Measurements from ENCODE around the gene TSPEAR.

Gene TSPEAR

GRCh38 chr21:44483288-44484237, 227.8 kb downstream of the TSPEAR start:
- DNase-seq (ENCODE audit: low read depth), result no peak

GRCh38 chr21:44482581-44483287, 228.6 kb downstream of the TSPEAR start:
- DNase-seq (ENCODE audit: low read depth), result no peak

- no peak for DNase-seq (ENCODE audit: low read depth)
These were observed 230.9 kb downstream of the TSPEAR start for GRCh38 chr21:44480200-44481053.

- DNase-seq (ENCODE audit: low read depth), result peak; percentile 5
These were observed 231.7 kb downstream of the TSPEAR start for GRCh38 chr21:44479556-44480199.

- no peak for DNase-seq (ENCODE audit: low read depth)
These were observed 232.6 kb downstream of the TSPEAR start for GRCh38 chr21:44478801-44479167.

- DNase-seq (ENCODE audit: low read depth), result no peak
These were observed 233.1 kb downstream of the TSPEAR start for GRCh38 chr21:44478124-44478800.

GRCh38 chr21:44477712-44478111, 233.7 kb downstream of the TSPEAR start:
- no peak for DNase-seq (ENCODE audit: low read depth)

GRCh38 chr21:44477131-44477530, 234.2 kb downstream of the TSPEAR start:
- DNase-seq (ENCODE audit: low read depth), result no peak

- DNase-seq (ENCODE audit: low read depth), result no peak
These were observed 236.0 kb downstream of the TSPEAR start for GRCh38 chr21:44475266-44475845.

- DNase-seq (ENCODE audit: low read depth), result no peak
These were observed 237.3 kb downstream of the TSPEAR start for GRCh38 chr21:44473915-44474555.

- DNase-seq (ENCODE audit: low read depth), result no peak
These were observed 239.4 kb downstream of the TSPEAR start for GRCh38 chr21:44471996-44472395.

GRCh38 chr21:44471341-44471740, 240.0 kb downstream of the TSPEAR start:
- DNase-seq (ENCODE audit: low read depth), result no peak

GRCh38 chr21:44467859-44468195, 243.5 kb downstream of the TSPEAR start:
- no peak for DNase-seq (ENCODE audit: low read depth)

- no peak for DNase-seq (ENCODE audit: low read depth)
These were observed 244.1 kb downstream of the TSPEAR start for GRCh38 chr21:44466996-44467858.

- no peak for DNase-seq (ENCODE audit: low read depth)
These were observed 244.9 kb downstream of the TSPEAR start for GRCh38 chr21:44466351-44466954.

GRCh38 chr21:44464351-44464750, 247.0 kb downstream of the TSPEAR start:
- no peak for DNase-seq (ENCODE audit: low read depth)

GRCh38 chr21:44463724-44464123, 247.6 kb downstream of the TSPEAR start:
- DNase-seq (ENCODE audit: low read depth), result no peak

- DNase-seq (ENCODE audit: low read depth), result no peak
These were observed 248.6 kb downstream of the TSPEAR start for GRCh38 chr21:44462834-44463200.

Data from amniotic epithelial cell (primary cell).